ENCODE data around the gene PRR33.

- TF ChIP-seq RB1 (IDR thresholded peaks at IDR 0.05; ENCODE audit: borderline replicate concordance): no peak
- no peak for TF ChIP-seq NFYB (IDR thresholded peaks at IDR 0.05; ENCODE audit: insufficient read depth, low read depth, low read length)
- TF ChIP-seq TCF7 (IDR thresholded peaks at IDR 0.05; ENCODE audit: borderline replicate concordance): no peak
- TF ChIP-seq KDM1A (IDR thresholded peaks at IDR 0.05; ENCODE audit: borderline replicate concordance): no peak
- TF ChIP-seq CTCF (IDR thresholded peaks at IDR 0.05 in 2 of 3, conservative IDR thresholded peaks at IDR 0.05 in 1 of 3; ENCODE audit: control insufficient read depth in 2 of 3, extremely low read depth in 1 of 3, insufficient read depth in 1 of 3, low read depth in 3 of 3, low read length in 3 of 3): no peak
- TF ChIP-seq EGR1 (IDR thresholded peaks at IDR 0.05; ENCODE audit: borderline replicate concordance in 1 of 2, low read depth in 2 of 2, low read length in 2 of 2): no peak
- TF ChIP-seq GABPA (IDR thresholded peaks at IDR 0.05; ENCODE audit: low read depth): no peak
- TF ChIP-seq EP300 (IDR thresholded peaks at IDR 0.05; ENCODE audit: borderline replicate concordance in 1 of 2, control insufficient read depth in 1 of 2, low read depth in 2 of 2, low read length in 2 of 2): no peak
- no peak for TF ChIP-seq FOXM1 (IDR thresholded peaks at IDR 0.05; ENCODE audit: low read depth, low read length)
- TF ChIP-seq CEBPZ (IDR thresholded peaks at IDR 0.05; ENCODE audit: low read depth, low read length): no peak
- TF ChIP-seq CBX3 (IDR thresholded peaks at IDR 0.05; ENCODE audit: borderline replicate concordance, low read depth): no peak
- TF ChIP-seq USF1 (IDR thresholded peaks at IDR 0.05; ENCODE audit: borderline replicate concordance, extremely low read length, insufficient read depth, low read depth, low read length): no peak
- no peak for TF ChIP-seq MEF2A (IDR thresholded peaks at IDR 0.05; ENCODE audit: insufficient read depth, low read depth, low read length)
Observed at GRCh38 chr11:1908618-1909017, 16.9 kb upstream of the PRR33 start.
